Endometrial microvascular endothelial cells (primary cell): ENCODE results near the gene ERCC6L2. TPM values are rescaled to one million over a fixed set of nuclear protein-coding genes. Genes with fewer than 3 reads are reported as not detected.

ENCODE experiments used
- in situ Hi-C: cut with HindIII; loops from 2 replicates; pipeline ENCODE4 v1.10.0; 2017; ENCODE audit warnings: low sequenced_read_pairs, low pct_unique_long_range_greater_than_20kb; ENCODE audit errors: inconsistent ontology term
- total RNA-seq: library from RNA; depleted of rRNA; stranded (reverse); fragments of >200 nt; gene quantifications from one replicate; pipeline ENCODE4 v1.2.3, GENCODE V29; 2015; ENCODE audit errors: inconsistent ontology term

ERCC6L2 gene
- total RNA-seq, 1 donor from 2014 or later: 37.2 TPM

DNA sequence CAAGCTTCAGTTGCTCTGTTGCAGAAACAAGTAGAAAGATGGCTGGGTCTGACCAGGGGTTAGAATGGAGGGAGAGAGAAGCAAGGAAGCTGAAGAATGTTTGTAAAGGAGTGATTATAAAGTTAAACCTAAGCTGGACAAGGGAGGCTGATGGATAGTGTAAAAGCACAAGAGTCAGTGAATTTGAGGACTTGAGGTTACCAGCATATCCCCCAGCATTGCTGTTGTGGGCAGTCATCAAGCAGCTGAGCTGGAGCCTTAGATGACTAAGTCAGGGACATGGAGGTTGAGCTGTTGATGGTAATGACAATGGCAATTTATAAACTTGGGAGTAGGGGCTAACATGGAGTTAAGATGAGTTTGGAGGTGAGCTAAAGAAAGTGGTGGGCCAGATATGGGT, 131.5 kb downstream of the ERCC6L2 start:
- in situ Hi-C loops: no loop called here

DNA sequence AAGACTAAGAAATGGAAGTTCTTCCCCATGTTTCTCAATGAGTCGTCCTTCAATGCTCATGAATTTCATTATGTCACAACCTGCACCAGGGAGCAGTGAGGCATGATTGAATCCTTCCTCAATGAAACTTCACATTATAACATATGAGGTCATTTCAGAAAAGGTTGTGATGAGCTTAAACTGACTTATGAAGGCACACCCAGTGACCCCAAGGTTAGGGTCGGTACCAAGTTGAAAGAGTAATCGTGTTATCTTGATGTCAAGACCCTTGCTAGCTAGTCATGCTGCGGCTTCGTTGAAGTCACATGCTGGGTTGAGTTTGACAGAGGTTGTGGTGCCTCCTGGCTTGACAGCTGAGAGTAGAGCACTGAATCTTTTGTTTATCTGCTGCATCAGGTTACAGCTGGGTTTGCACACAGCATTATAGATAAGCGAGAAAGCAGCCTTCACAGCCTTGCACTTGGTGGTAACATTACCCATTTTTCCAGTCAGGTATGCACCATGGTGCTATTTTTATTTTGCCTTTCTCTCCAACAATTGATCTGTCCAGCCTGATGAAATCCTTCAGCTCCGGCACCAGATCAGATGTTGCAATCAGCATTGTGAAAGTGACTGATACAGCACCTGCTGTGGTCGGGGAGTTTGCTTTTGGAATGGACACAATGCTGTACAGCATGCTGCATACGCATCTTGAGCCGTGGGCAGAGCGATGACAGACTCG, 133.2 kb downstream of the ERCC6L2 start:
- in situ Hi-C loops: no loop called here

- in situ Hi-C loops: no loop called here
Observed at GRCh38 chr9:96009223-96009602, 133.7 kb downstream of the ERCC6L2 start.

DNA sequence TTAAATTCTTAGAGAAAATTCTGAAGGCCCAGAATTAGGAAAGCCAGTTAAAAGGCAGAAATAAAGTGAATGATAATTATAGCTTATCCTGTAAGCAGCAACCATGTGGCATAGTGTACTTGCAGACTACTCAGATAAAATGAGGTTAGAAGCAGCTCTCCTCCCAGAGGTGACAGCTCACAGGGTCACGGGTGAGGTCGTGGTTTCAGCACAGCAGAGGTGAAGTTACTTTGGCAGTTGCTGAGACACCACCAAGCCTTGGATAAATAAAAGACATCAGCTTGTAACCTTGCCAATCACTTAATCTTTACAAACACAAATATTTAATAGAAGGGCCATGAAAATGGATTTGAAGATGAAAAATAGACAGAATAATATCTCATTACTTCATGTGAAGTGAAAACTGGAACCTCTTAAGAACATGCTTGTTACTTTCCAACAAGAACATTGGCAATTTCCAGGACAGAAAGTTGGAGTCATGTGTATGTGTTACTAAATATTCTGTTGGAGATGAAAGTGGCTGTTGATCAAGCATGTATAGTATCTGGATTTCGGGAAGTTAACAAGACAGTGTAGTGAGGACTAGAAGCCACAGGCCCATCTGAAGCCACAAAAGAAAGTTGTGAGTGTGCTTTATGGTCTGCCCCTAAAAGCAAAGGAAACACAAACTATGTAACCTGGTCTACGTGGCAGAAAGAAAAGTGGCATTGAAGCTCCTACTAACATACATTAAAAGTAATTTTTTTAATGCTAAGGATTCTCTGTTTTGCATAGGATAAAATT, 134.4 kb downstream of the ERCC6L2 start:
- in situ Hi-C loops: no loop called here

DNA sequence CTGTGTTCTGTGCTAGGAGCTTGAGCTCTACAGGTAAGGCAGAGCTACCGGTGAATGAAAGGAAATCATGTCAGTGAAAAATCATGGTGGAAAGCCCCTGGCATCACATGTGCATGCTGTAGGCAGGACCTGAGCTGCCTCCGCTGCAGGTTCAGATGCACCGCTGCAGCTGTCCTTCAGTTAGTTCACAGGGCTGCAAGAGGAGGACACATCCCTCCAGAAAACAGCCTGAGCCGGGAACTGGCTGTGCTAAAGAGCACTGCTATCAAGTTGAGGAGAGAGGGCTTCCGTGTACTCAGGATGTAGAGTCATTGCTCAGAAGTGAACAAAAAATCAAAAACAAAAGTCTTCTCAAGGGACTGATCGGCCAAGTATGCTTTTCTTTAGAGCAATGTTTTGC, 138.6 kb downstream of the ERCC6L2 start:
- in situ Hi-C loops: no loop called here

GRCh38 chr9:96015876-96016686, 140.6 kb downstream of the ERCC6L2 start:
- in situ Hi-C loops: no loop called here
